Muscle of back (tissue), 13 donors: ENCODE results near the gene TP53TG3E. TPM values are rescaled to one million over a fixed set of nuclear protein-coding genes. Genes with fewer than 3 reads are reported as not detected.
"Not testable (repeated sequence)": the region's sequence is repeated elsewhere in the genome, so short reads cannot be mapped to it uniquely, and the experiment has no call there.

Source experiments
- DNase-seq, 3 donors: peaks; one replicate each; pipeline versions ENCODE4 v3.0.0 to v3.0.0-alpha.2; 2013
- long read RNA-seq, 9 donors: transcript quantifications; one replicate each; lab custom pipeline, GENCODE V29; 2026
- polyA plus RNA-seq, 10 donors: library from polyadenylated mRNA; unstranded; fragments of 120-200 nt; gene quantifications; one replicate each; pipeline ENCODE4 v1.2.1, GENCODE V29; 2013; ENCODE audit not compliant: insufficient read length in 10 of 10

TP53TG3E gene
- polyA plus RNA-seq = under 1 TPM in 2 of 10 donors, not detected in 8; 0.09 to 0.22 TPM
- long read RNA-seq, donor 1 = 0 reads
- long read RNA-seq, donor 2 = 0 reads
- long read RNA-seq, donor 3 = 0 reads
- long read RNA-seq, donor 4 = 0 reads
- long read RNA-seq, donor 5 = 0 reads
- long read RNA-seq, donor 6 = 0 reads
- long read RNA-seq, donor 7 = 0 reads
- long read RNA-seq, donor 8 = 0 reads
- long read RNA-seq, donor 9 = 0 reads

DNA sequence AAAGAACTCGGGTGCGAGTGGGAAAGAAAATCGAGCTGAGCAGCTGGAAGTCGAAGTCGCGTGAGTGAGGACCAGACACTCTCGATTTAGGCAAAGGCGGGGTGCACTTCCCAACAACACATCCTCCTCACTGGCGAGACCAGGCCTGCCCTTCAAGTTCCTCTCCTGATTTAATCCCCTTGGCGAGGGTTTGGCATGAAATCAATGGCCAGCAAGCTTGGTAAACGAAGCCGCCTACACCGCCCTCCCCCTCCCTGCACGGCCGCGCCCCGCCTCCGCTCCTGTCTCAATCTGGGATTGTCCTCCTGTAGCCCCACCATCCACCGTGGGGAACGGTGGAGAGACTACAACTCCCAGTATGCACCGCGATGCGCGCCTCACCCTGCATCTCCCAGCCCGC, at the start of gene TP53TG3E:
Gene TP53TG3E (plus strand): TSS at position 301 of the 400 bp plus-strand sequence. CDS start 68 bp downstream, at position 369.
- not testable (repeated sequence) for DNase-seq

DNA sequence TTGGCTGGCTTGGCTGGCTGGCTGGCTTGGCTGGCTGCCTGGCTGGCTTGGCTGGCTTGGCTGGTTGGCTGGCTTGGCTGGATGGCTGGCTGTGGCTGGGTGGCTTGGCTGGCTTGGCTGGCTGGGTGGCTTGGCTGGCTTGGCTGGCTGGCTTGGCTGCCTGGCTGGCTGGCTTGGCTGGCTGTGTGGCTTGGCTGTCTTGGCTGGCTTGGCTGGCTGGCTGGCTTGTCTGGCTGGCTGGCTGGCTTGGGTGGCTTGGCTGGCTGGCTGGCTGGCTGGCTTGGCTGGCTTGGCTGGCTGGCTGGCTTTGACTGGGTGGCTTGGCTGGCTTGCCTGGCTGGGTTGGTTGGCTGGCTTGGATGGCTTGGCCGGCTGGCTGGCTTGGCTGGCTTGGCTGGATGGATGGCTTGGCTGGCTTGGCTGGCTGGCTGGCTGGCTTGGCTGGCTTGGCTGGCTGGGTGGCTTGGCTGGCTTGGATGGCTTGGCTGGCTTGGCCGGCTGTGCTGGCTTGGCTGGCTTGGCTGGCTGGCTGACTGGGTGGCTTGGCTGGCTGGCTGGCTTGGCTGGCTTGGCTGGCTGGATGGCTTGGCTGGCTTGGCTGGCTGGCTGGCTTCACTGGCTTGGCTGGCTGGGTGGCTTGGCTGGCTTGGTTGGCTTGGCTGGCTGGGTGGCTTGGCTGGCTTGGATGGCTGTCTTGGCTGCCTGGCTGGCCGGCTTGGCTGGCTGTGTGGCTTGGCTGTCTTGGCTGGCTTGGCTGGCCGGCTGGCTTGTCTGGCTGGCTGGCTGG, 32.3 kb downstream of the TP53TG3E start:
- DNase-seq = not testable (repeated sequence)

- not testable (repeated sequence) for DNase-seq
Measured at GRCh38 chr16:33337627-33338542, 33.8 kb downstream of the TP53TG3E start.

DNA sequence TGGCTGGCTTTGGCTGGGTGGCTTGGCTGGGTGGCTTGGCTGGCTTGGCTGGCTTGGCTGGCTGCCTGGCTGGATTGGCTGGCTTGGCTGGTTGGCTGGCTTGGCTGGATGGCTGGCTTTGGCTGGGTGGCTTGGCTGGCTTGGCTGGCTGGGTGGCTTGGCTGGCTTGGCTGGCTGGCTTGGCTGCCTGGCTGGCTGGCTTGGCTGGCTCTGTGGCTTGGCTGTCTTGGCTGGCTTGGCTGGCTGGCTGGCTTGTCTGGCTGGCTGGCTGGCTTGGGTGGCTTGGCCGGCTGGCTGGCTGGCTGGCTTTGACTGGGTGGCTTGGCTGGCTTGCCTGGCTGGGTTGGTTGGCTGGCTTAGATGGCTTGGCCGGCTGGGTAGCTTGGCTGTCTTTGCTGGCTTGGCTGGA, 34.4 kb downstream of the TP53TG3E start:
- DNase-seq = not testable (repeated sequence)

DNA sequence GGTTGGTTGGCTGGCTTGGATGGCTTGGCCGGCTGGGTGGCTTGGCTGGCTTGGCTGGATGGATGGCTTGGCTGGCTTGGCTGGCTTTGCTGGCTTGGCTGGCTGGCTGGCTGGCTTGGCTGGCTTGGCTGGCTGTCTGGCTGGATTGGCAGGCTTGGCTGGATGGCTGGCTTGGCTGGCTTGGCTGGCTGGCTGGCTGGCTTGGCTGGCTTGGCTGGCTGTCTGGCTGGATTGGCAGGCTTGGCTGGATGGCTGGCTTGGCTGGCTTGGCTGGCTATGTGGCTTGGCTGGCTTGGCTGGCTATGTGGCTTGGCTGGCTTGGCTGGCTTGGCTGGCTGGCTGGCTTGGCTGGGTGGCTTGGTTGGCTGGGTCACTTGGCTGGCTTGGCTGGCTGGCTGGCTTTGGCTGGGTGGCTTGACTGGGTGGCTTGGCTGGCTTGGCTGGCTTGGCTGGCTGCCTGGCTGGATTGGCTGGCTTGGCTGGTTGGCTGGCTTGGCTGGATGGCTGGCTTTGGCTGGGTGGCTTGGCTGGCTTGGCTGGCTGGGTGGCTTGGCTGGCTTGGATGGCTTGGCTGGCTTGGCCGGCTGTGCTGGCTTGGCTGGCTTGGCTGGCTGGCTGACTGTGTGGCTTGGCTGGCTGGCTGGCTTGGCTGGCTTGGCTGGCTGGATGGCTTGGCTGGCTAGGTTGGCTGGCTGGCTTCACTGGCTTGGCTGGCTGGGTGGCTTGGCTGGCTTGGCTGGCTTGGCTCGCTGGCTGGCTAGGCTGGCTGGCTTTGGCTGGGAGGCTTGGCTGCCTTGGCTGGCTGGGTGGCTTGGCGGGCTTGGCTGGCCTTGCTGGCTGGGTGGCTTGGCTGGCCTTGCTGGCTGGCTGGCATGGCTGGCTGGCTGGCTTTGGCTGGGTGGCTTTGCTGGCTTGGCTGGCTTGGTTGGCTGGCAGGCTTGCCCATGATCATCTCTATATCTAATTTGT, 35.3 kb downstream of the TP53TG3E start:
- DNase-seq = not testable (repeated sequence)

Other genes with a start within 250 kb of the TP53TG3E start
- gene TP53TG3C, start 110.1 kb upstream of the TP53TG3E start, polyA plus RNA-seq = not detected
- gene TP53TG3B, start 56.5 kb downstream of the TP53TG3E start, polyA plus RNA-seq = not detected
- not detected for gene TP53TG3F, start 155.3 kb downstream of the TP53TG3E start, polyA plus RNA-seq